Gastrocnemius medialis (tissue), 4 donors: ENCODE results near the gene MAP3K7CL. TPM values are rescaled to one million over a fixed set of nuclear protein-coding genes. Genes with fewer than 3 reads are reported as not detected.
A peak's percentile ranks its signal among the peaks of the same experiment; 100 is the strongest.

Experiments used
- ATAC-seq, 2 donors: fragments of 150-250 bp; one replicate each; pipeline ENCODE4 v1.9.1; 2016
- DNase-seq, 2 donors: peaks; one replicate each; pipeline ENCODE4 v3.0.0-alpha.2; 2019
- H3K27ac ChIP-seq, 4 donors: fragments of 200-600 bp; sonication (generic); 1 replicate in 1 of 4; 2 replicates in 3 of 4; pipeline ENCODE4 v1.5.1; 2016 to 2018; ENCODE audit warnings: mild to moderate bottlenecking in 2 of 4, moderate library complexity in 1 of 4
- H3K27me3 ChIP-seq, 3 donors: fragments of 200-600 bp; sonication (generic) in 2 of 3; 1 replicate in 1 of 3; 2 replicates in 2 of 3; pipeline versions ENCODE4 v1.5.1 to v1.6.0; 2016 to 2019; ENCODE audit warnings: mild to moderate bottlenecking in 1 of 3, moderate library complexity in 1 of 3
- H3K36me3 ChIP-seq, 2 donors: fragments of 200-600 bp; sonication (generic) in 1 of 2; one replicate each; pipeline ENCODE4 v1.5.1; 2017 to 2018
- H3K4me1 ChIP-seq, 2 donors: fragments of 200-600 bp; sonication (generic) in 1 of 2; one replicate each; pipeline ENCODE4 v1.5.1; 2016 to 2017; ENCODE audit warnings: mild to moderate bottlenecking in 2 of 2
- H3K4me3 ChIP-seq, 4 donors: fragments of 200-600 bp; sonication (generic) in 3 of 4; 1 replicate in 1 of 4; 2 replicates in 3 of 4; pipeline ENCODE4 v1.5.1; 2016 to 2019; ENCODE audit warnings: mild to moderate bottlenecking in 2 of 4
- H3K9me3 ChIP-seq, 3 donors: fragments of 200-600 bp; sonication (generic) in 2 of 3; 1 replicate in 1 of 3; 2 replicates in 2 of 3; pipeline ENCODE4 v1.5.1; 2016 to 2019
- CTCF ChIP-seq, 5 experiments: fragments of 450-650 bp in 3 of 5; fragments of 200-600 bp in 2 of 5; sonication (generic) in 2 of 5; IDR thresholded peaks in 4 of 5; conservative IDR thresholded peaks in 1 of 5; 1 replicate in 4 of 5; 2 replicates in 1 of 5; pipeline ENCODE4 v1.5.1; 2016 to 2019; ENCODE audit warnings: antibody characterized with exemption in 5 of 5, mild to moderate bottlenecking in 3 of 5, moderate library complexity in 3 of 5
- POLR2A ChIP-seq, 2 donors: fragments of 450-650 bp; IDR thresholded peaks; one replicate each; pipeline ENCODE4 v1.6.1; 2017; ENCODE audit warnings: antibody characterized with exemption in 2 of 2, mild to moderate bottlenecking in 2 of 2, moderate library complexity in 2 of 2
- in situ Hi-C, 4 donors: fragments of 200-750 bp; cut with MboI; loops; one replicate each; pipeline versions ENCODE4 v1.15.0 to v1.8.0; 2017; ENCODE audit warnings: low sequenced_read_pairs in 4 of 4
- intact Hi-C: fragments of 100-400 bp; cut with DNase I; formaldehyde crosslinking; loops from one replicate; pipeline ENCODE4 v1.15.1; 2023; ENCODE audit warnings: low total_unique reads
- total RNA-seq, 4 donors: library from RNA; depleted of rRNA; stranded (reverse); fragments of >200 nt; gene quantifications; one replicate each; pipeline versions ENCODE4 v1.1.0 to v1.2.3, GENCODE V29; 2016

The MAP3K7CL gene
- total RNA-seq, 4 donors from 2014 or later: 4.3 to 17.4 (median 15.5) TPM; not detected in 1

- H3K27ac ChIP-seq: peak overlapping the region; percentile 23 to 89 (median 84)
Measured at GRCh38 chr21:29151931-29152330, 21.5 kb downstream of the MAP3K7CL start.

GRCh38 chr21:29152916-29153315 is 22.5 kb downstream of the MAP3K7CL start:
- H3K36me3 ChIP-seq: no peaks in the 10 kb centered on the region
- H3K4me1 ChIP-seq: peaks cover 66 to 69% of the 10 kb centered on the region in 2 donors
- in situ Hi-C loops (loop anchor here in 1 of 4 donors (25.0 kb wide), 1 partner anchor 134 kb away; the partner anchor contains the start of gene BACH1), intact Hi-C loops (loop anchor here (5.0 kb wide), 1 partner anchor 149 kb away; no protein-coding TSS in a partner anchor)
- DNase-seq (no peak), ATAC-seq (no peak)
- peak overlapping the region; percentile 80 to 89 (median 86) for H3K27ac ChIP-seq
- no peaks in the 10 kb centered on the region for H3K9me3 ChIP-seq
- H3K27me3 ChIP-seq: no peaks in the 10 kb centered on the region
- TF ChIP-seq CTCF (IDR thresholded peaks at IDR 0.05 in 4 of 5, conservative IDR thresholded peaks at IDR 0.05 in 1 of 5) (no peak), POLR2A (IDR thresholded peaks at IDR 0.05) (no peak)
- H3K4me3 ChIP-seq: no peak overlapping the region

More at GRCh38 chr21:29151931-29152330, 21.5 kb downstream of the MAP3K7CL start:
- H3K36me3 ChIP-seq: no peaks in the 10 kb centered on the region
- ATAC-seq (no peak), DNase-seq (no peak)
- in situ Hi-C loops (loop anchor here in 1 of 4 donors (25.0 kb wide), 1 partner anchor 135 kb away; the partner anchor contains the start of gene BACH1), intact Hi-C loops (loop anchor here (5.0 kb wide), 1 partner anchor 150 kb away; no protein-coding TSS in a partner anchor)
- peaks cover 64 to 69% of the 10 kb centered on the region in 2 donors for H3K4me1 ChIP-seq
- no peaks in the 10 kb centered on the region for H3K27me3 ChIP-seq
- H3K4me3 ChIP-seq: no peak overlapping the region
- TF ChIP-seq CTCF (IDR thresholded peaks at IDR 0.05 in 4 of 5, conservative IDR thresholded peaks at IDR 0.05 in 1 of 5): no peak
- no peak for TF ChIP-seq POLR2A (IDR thresholded peaks at IDR 0.05)
- H3K9me3 ChIP-seq: no peaks in the 10 kb centered on the region

- H3K27ac ChIP-seq: peak overlapping the region; percentile 80 to 89 (median 86)
- H3K9me3 ChIP-seq: no peaks in the 10 kb centered on the region
- in situ Hi-C loops: loop anchor here in 1 of 4 donors (25.0 kb wide), 1 partner anchor 133 kb away; the partner anchor contains the start of gene BACH1
- H3K36me3 ChIP-seq: no peaks in the 10 kb centered on the region
- peaks cover 56 to 57% of the 10 kb centered on the region in 2 donors for H3K4me1 ChIP-seq
- no peaks in the 10 kb centered on the region for H3K27me3 ChIP-seq
- ATAC-seq (peak; percentile 75 to 81), DNase-seq (no peak)
- no peak for TF ChIP-seq POLR2A (IDR thresholded peaks at IDR 0.05)
- TF ChIP-seq CTCF (IDR thresholded peaks at IDR 0.05 in 4 of 5, conservative IDR thresholded peaks at IDR 0.05 in 1 of 5): no peak
- H3K4me3 ChIP-seq: peak overlapping the region in 1 of 4 donors; percentile 37
- intact Hi-C loops: loop anchor here (5.0 kb wide), 1 partner anchor 148 kb away; no protein-coding TSS in a partner anchor
Measured at GRCh38 chr21:29154270-29154669, 23.8 kb downstream of the MAP3K7CL start.

GRCh38 chr21:29155118-29155932 is 24.9 kb downstream of the MAP3K7CL start:
- in situ Hi-C loops: loop anchor here in 1 of 4 donors (25.0 kb wide), 1 partner anchor 132 kb away; the partner anchor contains the start of gene BACH1
- Histone ChIP-seq H3K27me3 (no peaks in the 10 kb centered on the region), H3K4me1 (peaks cover 45 to 47% of the 10 kb centered on the region in 2 donors), H3K9me3 (no peaks in the 10 kb centered on the region), H3K4me3 (peak overlapping the region; percentile 37 to 47 (median 43)), H3K27ac (peak overlapping the region; percentile 80 to 89 (median 86)), H3K36me3 (no peaks in the 10 kb centered on the region)
- ATAC-seq (peak; percentile 88 to 89), DNase-seq (peak; percentile 71 to 75)
- intact Hi-C loops: loop anchor here (5.0 kb wide), 2 partner anchors 53 to 187 kb away; no protein-coding TSS in a partner anchor
- TF ChIP-seq POLR2A (IDR thresholded peaks at IDR 0.05): peak in 1 of 2 donors; percentile 49
- peak in 1 of 5 experiments; percentile 28 for TF ChIP-seq CTCF (IDR thresholded peaks at IDR 0.05 in 4 of 5, conservative IDR thresholded peaks at IDR 0.05 in 1 of 5)
